ENCODE measurements around the gene UBL4B.

Gene UBL4B

GRCh38 chr1:110159168-110159567 lies 46.9 kb downstream of the UBL4B start:
- DNase-seq, result no peak

- DNase-seq, result no peak
Observed at GRCh38 chr1:110160538-110161100, 48.4 kb downstream of the UBL4B start.

- DNase-seq, result no peak
Observed at GRCh38 chr1:110161165-110161564, 48.9 kb downstream of the UBL4B start.

GRCh38 chr1:110161849-110162248 lies 49.6 kb downstream of the UBL4B start:
- DNase-seq, result no peak
